ENCODE results near the gene PLOD2. TPM values are rescaled to one million over a fixed set of nuclear protein-coding genes. Genes with fewer than 3 reads are reported as not detected.

The PLOD2 gene
- total and polyA plus RNA-seq, 9 donors, result 13.8 to 43.4 (median 22.6) TPM

GRCh38 chr3:146065573-146066006, 95.4 kb downstream of the PLOD2 start:
- Histone ChIP-seq H3K27me3 (ENCODE audit: control insufficient read depth, insufficient read depth, low read length) (no peaks in the 10 kb centered on the region), H3K9me3 (replicated peaks; ENCODE audit: control insufficient read depth, low read depth, low read length) (no peaks in the 10 kb centered on the region), H3K4me1 (ENCODE audit: control insufficient read depth, insufficient read depth, low read length) (no peaks in the 10 kb centered on the region), H3K27ac (ENCODE audit: low read length) (no peak overlapping the region), H3K4me3 (ENCODE audit: low read length) (no peak overlapping the region), H3K36me3 (ENCODE audit: control insufficient read depth, insufficient read depth, low read length) (no peaks in the 10 kb centered on the region)
- WGBS (ENCODE audit: insufficient coverage), result no CpG with 5 or more reads among the region's 2 CpGs
- peak; percentile 86 for DNase-seq

- no peaks in the 10 kb centered on the region for H3K36me3 ChIP-seq (ENCODE audit: control insufficient read depth, insufficient read depth, low read length)
- WGBS (ENCODE audit: insufficient coverage), result no CpG with 5 or more reads among the region's 2 CpGs
- no peak overlapping the region for H3K4me3 ChIP-seq (ENCODE audit: low read length)
- H3K27me3 ChIP-seq (ENCODE audit: control insufficient read depth, insufficient read depth, low read length), result no peaks in the 10 kb centered on the region
- H3K9me3 ChIP-seq (replicated peaks; ENCODE audit: control insufficient read depth, low read depth, low read length), result no peaks in the 10 kb centered on the region
- no peak overlapping the region for H3K27ac ChIP-seq (ENCODE audit: low read length)
- DNase-seq, result no peak
- H3K4me1 ChIP-seq (ENCODE audit: control insufficient read depth, insufficient read depth, low read length), result no peaks in the 10 kb centered on the region
Observed at GRCh38 chr3:146058241-146058640, 102.7 kb downstream of the PLOD2 start.

- H3K27ac ChIP-seq (ENCODE audit: low read length), result no peak overlapping the region
- no peak for DNase-seq
- H3K4me1 ChIP-seq (ENCODE audit: control insufficient read depth, insufficient read depth, low read length), result no peaks in the 10 kb centered on the region
- H3K27me3 ChIP-seq (ENCODE audit: control insufficient read depth, insufficient read depth, low read length), result no peaks in the 10 kb centered on the region
- H3K4me3 ChIP-seq (ENCODE audit: low read length), result no peak overlapping the region
- H3K36me3 ChIP-seq (ENCODE audit: control insufficient read depth, insufficient read depth, low read length), result no peaks in the 10 kb centered on the region
- no peaks in the 10 kb centered on the region for H3K9me3 ChIP-seq (replicated peaks; ENCODE audit: control insufficient read depth, low read depth, low read length)
- 86% methylated on average over 1 of the region's 6 CpGs for WGBS (ENCODE audit: insufficient coverage)
Observed at GRCh38 chr3:146052791-146053310, 108.1 kb downstream of the PLOD2 start.

GRCh38 chr3:146052056-146052790, 108.8 kb downstream of the PLOD2 start:
- Histone ChIP-seq H3K4me1 (ENCODE audit: control insufficient read depth, insufficient read depth, low read length) (no peaks in the 10 kb centered on the region), H3K27ac (ENCODE audit: low read length) (no peak overlapping the region), H3K36me3 (ENCODE audit: control insufficient read depth, insufficient read depth, low read length) (no peaks in the 10 kb centered on the region), H3K9me3 (replicated peaks; ENCODE audit: control insufficient read depth, low read depth, low read length) (no peaks in the 10 kb centered on the region), H3K4me3 (ENCODE audit: low read length) (no peak overlapping the region), H3K27me3 (ENCODE audit: control insufficient read depth, insufficient read depth, low read length) (no peaks in the 10 kb centered on the region)
- no CpG with 5 or more reads among the region's 2 CpGs for WGBS (ENCODE audit: insufficient coverage)
- DNase-seq, result no peak

- no CpG with 5 or more reads among the region's 5 CpGs for WGBS (ENCODE audit: insufficient coverage)
- no peak for DNase-seq
- Histone ChIP-seq H3K27me3 (ENCODE audit: control insufficient read depth, insufficient read depth, low read length) (no peaks in the 10 kb centered on the region), H3K4me3 (ENCODE audit: low read length) (no peak overlapping the region), H3K4me1 (ENCODE audit: control insufficient read depth, insufficient read depth, low read length) (no peaks in the 10 kb centered on the region), H3K9me3 (replicated peaks; ENCODE audit: control insufficient read depth, low read depth, low read length) (no peaks in the 10 kb centered on the region), H3K27ac (ENCODE audit: low read length) (no peak overlapping the region), H3K36me3 (ENCODE audit: control insufficient read depth, insufficient read depth, low read length) (no peaks in the 10 kb centered on the region)
Observed at GRCh38 chr3:146050691-146051090, 110.3 kb downstream of the PLOD2 start.

GRCh38 chr3:146047485-146047884, 113.5 kb downstream of the PLOD2 start:
- no peak for DNase-seq
- H3K4me3 ChIP-seq (ENCODE audit: low read length), result no peak overlapping the region
- no peaks in the 10 kb centered on the region for H3K4me1 ChIP-seq (ENCODE audit: control insufficient read depth, insufficient read depth, low read length)
- H3K27ac ChIP-seq (ENCODE audit: low read length), result no peak overlapping the region
- WGBS (ENCODE audit: insufficient coverage), result no CpG with 5 or more reads among the region's 1 CpG
- no peaks in the 10 kb centered on the region for H3K36me3 ChIP-seq (ENCODE audit: control insufficient read depth, insufficient read depth, low read length)
- H3K9me3 ChIP-seq (replicated peaks; ENCODE audit: control insufficient read depth, low read depth, low read length), result no peaks in the 10 kb centered on the region
- H3K27me3 ChIP-seq (ENCODE audit: control insufficient read depth, insufficient read depth, low read length), result no peaks in the 10 kb centered on the region

GRCh38 chr3:146044046-146044445, 116.9 kb downstream of the PLOD2 start:
- no peaks in the 10 kb centered on the region for H3K9me3 ChIP-seq (replicated peaks; ENCODE audit: control insufficient read depth, low read depth, low read length)
- H3K4me1 ChIP-seq (ENCODE audit: control insufficient read depth, insufficient read depth, low read length), result no peaks in the 10 kb centered on the region
- H3K36me3 ChIP-seq (ENCODE audit: control insufficient read depth, insufficient read depth, low read length), result no peaks in the 10 kb centered on the region
- no peaks in the 10 kb centered on the region for H3K27me3 ChIP-seq (ENCODE audit: control insufficient read depth, insufficient read depth, low read length)
- H3K4me3 ChIP-seq (ENCODE audit: low read length), result no peak overlapping the region
- DNase-seq, result no peak
- H3K27ac ChIP-seq (ENCODE audit: low read length), result no peak overlapping the region

GRCh38 chr3:146040630-146041029, 120.4 kb downstream of the PLOD2 start:
- Histone ChIP-seq H3K36me3 (ENCODE audit: control insufficient read depth, insufficient read depth, low read length) (no peaks in the 10 kb centered on the region), H3K9me3 (replicated peaks; ENCODE audit: control insufficient read depth, low read depth, low read length) (no peaks in the 10 kb centered on the region), H3K27me3 (ENCODE audit: control insufficient read depth, insufficient read depth, low read length) (no peaks in the 10 kb centered on the region), H3K4me3 (ENCODE audit: low read length) (no peak overlapping the region), H3K4me1 (ENCODE audit: control insufficient read depth, insufficient read depth, low read length) (no peaks in the 10 kb centered on the region), H3K27ac (ENCODE audit: low read length) (no peak overlapping the region)
- DNase-seq, result no peak

- no peak overlapping the region for H3K27ac ChIP-seq (ENCODE audit: low read length)
- DNase-seq, result no peak
- H3K36me3 ChIP-seq (ENCODE audit: control insufficient read depth, insufficient read depth, low read length), result no peaks in the 10 kb centered on the region
- H3K9me3 ChIP-seq (replicated peaks; ENCODE audit: control insufficient read depth, low read depth, low read length), result no peaks in the 10 kb centered on the region
- no peak overlapping the region for H3K4me3 ChIP-seq (ENCODE audit: low read length)
- 93% methylated on average over 3 of the region's 5 CpGs for WGBS (ENCODE audit: insufficient coverage)
- no peaks in the 10 kb centered on the region for H3K27me3 ChIP-seq (ENCODE audit: control insufficient read depth, insufficient read depth, low read length)
- H3K4me1 ChIP-seq (ENCODE audit: control insufficient read depth, insufficient read depth, low read length), result no peaks in the 10 kb centered on the region
Observed at GRCh38 chr3:146037697-146038096, 123.3 kb downstream of the PLOD2 start.

- no peak overlapping the region for H3K27ac ChIP-seq (ENCODE audit: low read length)
- H3K4me3 ChIP-seq (ENCODE audit: low read length), result no peak overlapping the region
- no peaks in the 10 kb centered on the region for H3K27me3 ChIP-seq (ENCODE audit: control insufficient read depth, insufficient read depth, low read length)
- no peak for DNase-seq
- no peaks in the 10 kb centered on the region for H3K4me1 ChIP-seq (ENCODE audit: control insufficient read depth, insufficient read depth, low read length)
- no peaks in the 10 kb centered on the region for H3K36me3 ChIP-seq (ENCODE audit: control insufficient read depth, insufficient read depth, low read length)
- no CpG with 5 or more reads among the region's 1 CpG for WGBS (ENCODE audit: insufficient coverage)
- H3K9me3 ChIP-seq (replicated peaks; ENCODE audit: control insufficient read depth, low read depth, low read length), result no peaks in the 10 kb centered on the region
Observed at GRCh38 chr3:146036281-146036680, 124.7 kb downstream of the PLOD2 start.

GRCh38 chr3:146035366-146035765, 125.6 kb downstream of the PLOD2 start:
- no peak overlapping the region for H3K27ac ChIP-seq (ENCODE audit: low read length)
- H3K4me1 ChIP-seq (ENCODE audit: control insufficient read depth, insufficient read depth, low read length), result no peaks in the 10 kb centered on the region
- H3K9me3 ChIP-seq (replicated peaks; ENCODE audit: control insufficient read depth, low read depth, low read length), result no peaks in the 10 kb centered on the region
- no peak overlapping the region for H3K4me3 ChIP-seq (ENCODE audit: low read length)
- no peaks in the 10 kb centered on the region for H3K27me3 ChIP-seq (ENCODE audit: control insufficient read depth, insufficient read depth, low read length)
- no peaks in the 10 kb centered on the region for H3K36me3 ChIP-seq (ENCODE audit: control insufficient read depth, insufficient read depth, low read length)
- 100% methylated on average over 1 of the region's 5 CpGs for WGBS (ENCODE audit: insufficient coverage)
- peak; percentile 16 for DNase-seq
